DMS53 treated with DMSO at 0.1 percent for 48 hours (cell line): ENCODE results near the gene NFKBIL1.
"Not testable (repeated sequence)": the region's sequence is repeated elsewhere in the genome, so short reads cannot be mapped to it uniquely, and the experiment has no call there.

Source experiments
- DNase-seq: peaks from one replicate; lab custom pipeline; 2025; ENCODE audit not compliant: unreplicated experiment; lab: John Stamatoyannopoulos, UW

The NFKBIL1 gene

GRCh38 chr6:31579546-31580437 is 32.4 kb downstream of the NFKBIL1 start:
- DNase-seq, result no peak

- no peak for DNase-seq
Observed at GRCh38 chr6:31580438-31580740, 33.0 kb downstream of the NFKBIL1 start.

DNA sequence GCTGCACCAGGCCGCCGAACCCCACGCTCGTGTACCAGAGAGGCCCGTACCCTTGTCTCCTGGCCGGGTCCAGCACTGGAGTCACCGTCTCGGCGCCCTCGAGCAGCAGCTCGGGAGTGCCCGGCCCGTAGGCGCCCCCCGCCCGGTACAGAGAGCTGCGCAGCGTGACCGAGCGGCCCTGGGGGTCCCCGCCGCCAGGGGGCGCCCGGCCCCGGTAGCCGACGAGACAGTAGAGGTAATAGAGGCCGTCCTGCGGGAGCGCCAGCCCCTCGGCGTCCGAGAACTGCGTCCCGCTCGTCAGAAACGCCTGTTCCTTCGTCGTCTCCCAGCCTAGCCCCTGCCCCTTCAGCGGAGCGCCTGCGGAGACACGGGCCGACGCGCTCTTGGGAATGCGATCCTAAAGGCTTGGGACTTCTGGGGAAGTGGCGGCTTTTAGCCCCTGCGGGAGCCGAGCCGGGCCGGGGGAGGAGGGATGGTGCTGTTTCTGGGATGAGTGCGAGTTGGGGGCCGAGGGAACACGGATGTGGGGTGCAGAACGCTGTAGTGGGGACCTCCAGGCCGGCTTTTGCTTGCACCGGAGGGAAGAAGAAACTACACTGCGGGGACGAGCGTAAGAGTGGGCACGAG is 33.5 kb downstream of the NFKBIL1 start:
- peak; percentile 62 for DNase-seq

GRCh38 chr6:31581434-31582229 is 34.2 kb downstream of the NFKBIL1 start:
- DNase-seq, result no peak

DNA sequence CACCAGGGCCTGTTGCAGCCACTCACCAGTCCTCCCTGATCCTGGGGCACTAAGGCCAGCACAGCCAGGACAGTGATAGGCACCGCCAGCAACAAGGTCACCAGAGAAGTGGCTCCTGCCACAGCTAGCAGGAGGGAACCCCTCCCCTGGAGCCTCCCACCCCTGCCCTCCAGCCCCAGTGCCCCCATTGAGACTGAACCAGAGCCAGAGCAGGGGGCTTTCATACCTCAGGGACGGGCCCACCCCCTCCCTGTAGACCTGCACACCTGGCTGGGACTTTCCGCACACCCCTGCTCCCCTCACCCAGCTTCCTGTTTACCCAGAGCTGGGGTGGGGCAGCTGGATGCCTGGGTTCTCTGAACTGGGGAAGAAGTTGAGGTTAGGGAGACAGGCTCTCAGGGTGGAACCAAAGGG is 34.8 kb downstream of the NFKBIL1 start, which contains the start of gene LTB:
Gene LTB, minus strand, starts transcription at position 195 of the 414 bp plus-strand sequence. Its CDS starts 7 bp downstream, at position 188.
- no peak for DNase-seq

- no peak for DNase-seq
Observed at GRCh38 chr6:31585491-31585890, 38.1 kb downstream of the NFKBIL1 start.

DNA sequence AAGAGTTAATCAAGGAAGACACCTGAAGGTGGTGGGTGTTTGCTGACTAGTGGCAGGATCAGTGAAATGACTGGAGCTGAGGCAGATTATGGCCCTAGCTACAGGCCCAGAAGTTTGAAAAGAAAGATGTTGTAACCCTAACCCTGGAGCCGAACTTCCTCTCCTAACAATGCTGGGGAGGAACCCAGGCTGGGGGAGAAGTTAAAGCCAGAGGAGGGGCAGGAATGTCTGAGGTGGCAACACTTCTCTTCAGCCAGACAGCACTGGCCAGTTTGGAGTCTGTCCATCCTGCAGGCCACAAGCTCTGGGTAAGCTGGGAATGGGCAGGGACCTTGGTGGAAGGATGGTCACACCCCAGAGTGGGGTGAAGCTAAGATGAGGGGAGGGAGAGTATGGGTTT is 38.6 kb downstream of the NFKBIL1 start, which contains the start of gene LST1:
Gene LST1, plus strand, starts transcription at position 270 of the 400 bp plus-strand sequence. CDS start 1,023 bp downstream, outside the sequence.
- DNase-seq, result no peak

DNA sequence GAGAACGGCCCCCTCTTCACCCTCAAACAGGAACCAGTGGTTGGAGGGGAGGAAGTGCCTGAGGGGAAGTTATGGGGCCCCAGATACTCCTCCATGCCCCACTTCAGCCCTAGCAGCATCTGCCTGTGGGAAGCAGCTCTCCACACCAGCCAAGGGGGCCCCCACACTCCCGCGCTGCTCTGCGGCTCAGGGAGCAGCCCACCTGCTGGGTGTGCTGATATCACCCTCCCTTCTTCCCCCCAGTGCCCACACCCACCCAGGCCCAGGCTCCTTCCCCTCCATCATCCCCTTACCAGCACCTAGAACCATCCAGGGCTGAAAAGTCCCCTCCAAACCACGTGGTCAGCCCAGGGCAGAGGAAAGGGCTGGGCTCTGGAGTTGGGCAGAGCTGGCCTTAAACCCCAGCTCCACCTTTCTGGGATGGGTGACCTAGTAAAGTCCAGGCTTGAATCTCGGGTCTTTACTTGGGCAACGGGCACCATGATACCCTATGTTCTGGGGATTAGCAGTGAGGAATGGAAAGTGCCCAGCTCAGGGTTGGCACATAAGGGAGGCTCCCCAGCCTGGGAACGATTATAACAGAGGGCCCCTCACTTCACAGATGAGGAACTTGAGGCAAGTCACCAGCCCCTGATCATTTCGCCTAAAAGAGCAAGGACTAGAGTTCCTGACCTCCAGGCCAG is 39.3 kb downstream of the NFKBIL1 start:
- DNase-seq, result no peak

DNA sequence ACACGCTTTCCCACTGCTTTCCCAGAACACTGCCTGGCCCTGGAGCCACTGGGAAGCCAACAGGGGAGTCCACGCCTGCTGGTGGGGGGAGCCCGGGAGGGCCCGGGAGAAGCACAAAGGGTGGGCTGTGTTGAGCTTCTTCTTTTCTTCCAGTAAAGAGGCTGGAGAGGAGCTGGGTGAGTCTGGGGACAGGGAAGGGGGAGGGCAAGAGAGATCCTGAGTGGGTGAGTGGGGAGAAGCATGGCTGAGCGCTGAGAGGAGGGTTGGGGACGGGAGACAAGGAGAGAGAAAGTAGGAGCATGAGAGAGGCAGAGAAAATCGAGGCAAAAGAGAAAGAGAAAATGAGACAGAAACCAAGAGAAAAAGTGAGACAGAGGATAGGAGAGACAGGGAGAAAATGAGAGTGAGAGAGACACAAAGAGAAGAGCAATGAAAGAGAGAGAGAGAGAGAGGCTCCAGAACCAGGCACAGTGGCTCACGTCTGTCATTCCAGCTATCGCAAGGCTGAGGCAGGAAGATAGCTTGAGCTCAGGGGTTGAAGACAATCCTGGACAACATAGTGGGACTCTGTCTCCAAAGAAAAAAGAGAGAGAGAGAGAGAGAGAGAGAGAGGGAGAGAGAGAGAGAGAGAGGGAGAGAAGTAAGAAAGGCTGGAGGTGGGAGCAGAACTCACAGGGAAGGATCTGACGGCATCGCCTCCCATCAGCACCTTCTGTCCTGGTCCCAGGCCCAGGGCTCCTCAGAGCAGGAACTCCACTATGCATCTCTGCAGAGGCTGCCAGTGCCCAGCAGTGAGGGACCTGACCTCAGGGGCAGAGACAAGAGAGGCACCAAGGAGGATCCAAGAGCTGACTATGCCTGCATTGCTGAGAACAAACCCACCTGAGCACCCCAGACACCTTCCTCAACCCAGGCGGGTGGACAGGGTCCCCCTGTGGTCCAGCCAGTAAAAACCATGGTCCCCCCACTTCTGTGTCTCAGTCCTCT is 40.7 kb downstream of the NFKBIL1 start:
- DNase-seq, result no peak

GRCh38 chr6:31588871-31589650 is 41.7 kb downstream of the NFKBIL1 start:
- DNase-seq, result no peak

DNA sequence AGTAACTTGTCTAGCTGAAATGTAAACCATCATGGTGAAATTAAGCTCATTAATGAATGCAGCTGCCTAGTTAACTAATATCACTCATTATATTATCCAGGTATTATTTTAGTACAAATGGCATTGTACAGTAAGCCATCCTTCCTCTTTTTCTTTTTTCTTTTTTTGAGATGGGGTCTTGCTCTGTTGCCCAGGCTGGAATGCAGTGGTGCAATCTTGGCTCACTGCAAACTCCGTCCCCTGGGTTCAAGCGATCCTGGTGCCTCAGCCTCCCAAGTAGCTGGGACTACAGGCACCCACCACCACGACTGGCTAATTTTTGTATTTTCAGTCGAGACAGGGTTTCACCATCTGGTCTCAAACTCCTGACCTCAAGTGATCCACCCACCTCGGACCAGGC is 43.3 kb downstream of the NFKBIL1 start:
- not testable (repeated sequence) for DNase-seq

GRCh38 chr6:31592396-31592771 is 45.0 kb downstream of the NFKBIL1 start:
- no peak for DNase-seq

- DNase-seq, result peak; percentile 23
Observed at GRCh38 chr6:31597006-31597405, 49.6 kb downstream of the NFKBIL1 start.

GRCh38 chr6:31607317-31607716 is 59.9 kb downstream of the NFKBIL1 start:
- DNase-seq, result no peak
